Brain microvascular endothelial cell (primary cell): ENCODE data around the gene PLBD2.

Experiments
- DNase-seq: peaks from one replicate; pipeline ENCODE4 v3.0.0-alpha.2; 2020
- H3K27ac ChIP-seq: fragments of 250-450 bp; sonication (Bioruptor Pico); 2 replicates; pipeline ENCODE4 v1.5.1; 2020; ENCODE audit warnings: mild to moderate bottlenecking, moderate library complexity
- H3K27me3 ChIP-seq: fragments of 250-450 bp; sonication (Bioruptor Pico); replicated peaks from 2 replicates; pipeline ENCODE4 v1.5.1; 2020; ENCODE audit warnings: mild to moderate bottlenecking
- H3K36me3 ChIP-seq: fragments of 250-450 bp; sonication (Bioruptor Pico); replicated peaks from 2 replicates; pipeline ENCODE4 v1.5.1; 2020; ENCODE audit warnings: mild to moderate bottlenecking
- H3K4me3 ChIP-seq: 2 replicates; pipeline ENCODE4 v1.5.1; 2011; ENCODE audit warnings: low read depth, mild to moderate bottlenecking, control low read depth, low read length, moderate library complexity
- CTCF ChIP-seq: IDR thresholded peaks from 2 replicates; pipeline ENCODE4 v1.5.1; 2011; ENCODE audit warnings: low read depth, mild to moderate bottlenecking, moderate library complexity, low read length, control low read depth, inconsistent platforms; ENCODE audit errors: missing control alignments
- in situ Hi-C: cut with HindIII; loops from 2 replicates; pipeline ENCODE4 v1.10.0; 2017; ENCODE audit warnings: low sequenced_read_pairs, low pct_ligation_motif_present

Gene PLBD2

GRCh38 chr12:113416091-113416754 is 57.8 kb downstream of the PLBD2 start:
- Histone ChIP-seq H3K36me3 (no peaks in the 10 kb centered on the region), H3K27ac (no peak overlapping the region), H3K4me3 (no peak overlapping the region), H3K27me3 (no peaks in the 10 kb centered on the region)
- no peak for DNase-seq
- in situ Hi-C loops = no loop called here
- TF ChIP-seq CTCF = no peak

DNA sequence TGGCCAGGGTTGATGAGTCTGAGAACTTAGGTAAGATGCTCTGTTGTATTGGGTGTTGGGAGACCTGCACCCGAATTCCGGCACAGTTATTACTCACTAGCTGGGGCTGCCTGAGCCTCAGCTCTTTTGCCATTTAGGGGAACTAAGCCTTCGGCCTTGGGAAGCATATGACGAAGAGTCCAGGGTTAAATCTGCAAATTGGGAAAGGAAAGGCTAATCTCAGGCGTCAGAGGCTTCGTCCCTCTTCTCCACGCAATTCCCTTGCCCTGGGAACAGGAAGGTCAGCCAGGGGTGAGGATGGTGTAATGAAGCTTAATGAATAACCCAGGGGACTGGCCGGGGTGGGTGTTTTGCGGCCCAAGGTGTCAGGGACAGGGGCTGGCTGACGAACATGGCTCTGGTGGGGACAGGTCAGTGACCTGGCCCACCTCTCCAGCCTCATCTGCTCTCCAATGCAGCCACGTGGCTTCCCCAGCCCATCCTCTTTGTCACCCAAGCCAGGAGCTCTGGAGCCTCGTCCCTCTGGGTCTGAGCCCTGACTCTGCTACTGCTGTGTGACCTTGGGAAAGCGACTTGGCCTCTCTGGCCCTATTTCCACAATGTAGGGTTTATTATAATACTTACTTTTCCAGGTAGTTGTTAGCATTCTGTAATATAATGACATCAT is 60.0 kb downstream of the PLBD2 start:
- no peak overlapping the region for H3K27ac ChIP-seq
- H3K4me3 ChIP-seq = no peak overlapping the region
- no peaks in the 10 kb centered on the region for H3K36me3 ChIP-seq
- H3K27me3 ChIP-seq = no peaks in the 10 kb centered on the region
- TF ChIP-seq CTCF = no peak
- DNase-seq = no peak
- in situ Hi-C loops = no loop called here

- Histone ChIP-seq H3K27ac (no peak overlapping the region), H3K27me3 (no peaks in the 10 kb centered on the region), H3K4me3 (no peak overlapping the region), H3K36me3 (no peaks in the 10 kb centered on the region)
- DNase-seq = no peak
- in situ Hi-C loops = no loop called here
- no peak for TF ChIP-seq CTCF
Measured at GRCh38 chr12:113420996-113421595, 62.7 kb downstream of the PLBD2 start.

- Histone ChIP-seq H3K27me3 (no peaks in the 10 kb centered on the region), H3K27ac (peak within 1 kb of the TSS; percentile 40), H3K36me3 (no peaks in the 10 kb centered on the region), H3K4me3 (peak within 1 kb of the TSS; percentile 69)
- DNase-seq = peak; percentile 69
- TF ChIP-seq CTCF = no peak
- in situ Hi-C loops = no loop called here
Measured at GRCh38 chr12:113422030-113422885, 63.9 kb downstream of the PLBD2 start, which contains the start of gene SDSL. SDSL (plus strand) TSS chr12:113422380; CDS start chr12:113427983, 5,603 bp downstream.

DNA sequence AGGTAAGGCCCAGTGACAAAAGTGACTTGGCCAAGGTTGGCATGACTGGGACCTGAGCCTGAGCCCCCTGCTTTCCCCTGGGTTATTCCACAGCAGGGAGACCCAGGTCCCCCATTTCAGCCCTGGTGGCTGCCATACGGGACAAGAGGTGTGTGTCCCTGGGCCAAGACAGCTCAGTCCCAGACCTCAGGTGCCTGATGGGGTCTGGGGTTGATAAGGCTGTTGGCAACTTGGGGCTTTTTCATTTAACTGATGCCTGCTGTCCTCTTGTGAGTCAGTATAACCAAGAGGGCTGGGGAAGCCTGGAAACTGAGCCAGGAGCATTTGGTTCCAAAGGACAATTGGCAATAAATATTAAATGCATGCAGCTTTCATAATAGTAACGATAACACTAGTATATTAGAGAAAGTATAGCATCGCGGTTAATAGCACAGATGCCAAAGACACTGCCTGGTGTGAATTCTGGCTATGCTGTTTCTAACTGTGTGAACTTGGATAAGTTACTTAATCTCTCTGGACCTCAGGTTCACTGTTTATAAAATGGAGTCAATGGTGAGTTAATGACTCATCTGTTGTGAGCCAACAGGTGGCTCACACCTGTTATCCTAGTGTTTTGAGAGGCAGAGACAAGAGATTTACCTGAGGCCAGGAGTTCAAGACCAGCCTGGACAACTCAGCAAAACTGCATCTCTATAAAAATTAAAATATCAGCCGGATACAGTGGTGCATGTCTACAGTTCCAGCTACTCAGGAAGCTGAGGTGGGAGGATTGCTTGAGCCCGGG is 64.7 kb downstream of the PLBD2 start:
- no peak for DNase-seq
- Histone ChIP-seq H3K27ac (no peak overlapping the region), H3K27me3 (no peaks in the 10 kb centered on the region), H3K4me3 (peak overlapping the region; percentile 69), H3K36me3 (no peaks in the 10 kb centered on the region)
- in situ Hi-C loops = no loop called here
- no peak for TF ChIP-seq CTCF
